GM12878 (cell line): ENCODE results near the gene TMEM196.

Experiments used
- BMI1 ChIP-seq: fragments of 450-650 bp; IDR thresholded peaks from 2 replicates; pipeline ENCODE4 v1.6.1; 2016; ENCODE audit warnings: mild to moderate bottlenecking, moderate library complexity, borderline replicate concordance
- CEBPB ChIP-seq, 2 experiments: fragments of 150-350 bp in 1 of 2; IDR thresholded peaks; 2 replicates each; pipeline ENCODE4 v1.6.1; 2012 to 2014; ENCODE audit warnings: low read depth in 2 of 2, low read length in 2 of 2, borderline replicate concordance in 1 of 2, inconsistent platforms in 1 of 2
- CREM ChIP-seq: IDR thresholded peaks from 2 replicates; pipeline ENCODE4 v1.6.1; 2014; ENCODE audit warnings: antibody characterized with exemption, low read depth
- CTCF ChIP-seq, 3 experiments: IDR thresholded peaks in 2 of 3; conservative IDR thresholded peaks in 1 of 3; 2 replicates each; pipeline ENCODE4 v1.5.1; 2011; ENCODE audit warnings: low read depth in 3 of 3, low read length in 3 of 3, mild to moderate bottlenecking in 3 of 3, control low read depth in 2 of 3, moderate library complexity in 2 of 3, inconsistent platforms in 1 of 3, mixed read lengths in 1 of 3; ENCODE audit not compliant: control insufficient read depth in 2 of 3, insufficient read depth in 1 of 3; ENCODE audit errors: extremely low read depth in 1 of 3
- HCFC1 ChIP-seq: fragments of 150-350 bp; IDR thresholded peaks from 2 replicates; pipeline ENCODE4 v1.6.1; 2014; ENCODE audit warnings: low read length
- POLR2A ChIP-seq: IDR thresholded peaks from 2 replicates; pipeline ENCODE4 v1.6.1; 2011; ENCODE audit warnings: low read depth, mild to moderate bottlenecking, low read length
- POLR2AphosphoS5 ChIP-seq: IDR thresholded peaks from 2 replicates; pipeline ENCODE4 v1.6.1; 2011; ENCODE audit warnings: mild to moderate bottlenecking, low read length, inconsistent platforms
- SMC3 ChIP-seq: IDR thresholded peaks from 2 replicates; pipeline ENCODE4 v1.6.1; 2011; ENCODE audit warnings: low read length, improper control_type of control experiment, borderline replicate concordance
- TCF3 ChIP-seq: IDR thresholded peaks from 2 replicates; pipeline ENCODE4 v1.6.1; 2012; ENCODE audit warnings: low read depth, mild to moderate bottlenecking, low read length, borderline replicate concordance; ENCODE audit not compliant: insufficient read depth
- ZBTB33 ChIP-seq: fragments of 450-650 bp; IDR thresholded peaks from 2 replicates; pipeline ENCODE4 v1.6.1; 2017; ENCODE audit warnings: mild to moderate bottlenecking
- ZNF217 ChIP-seq: fragments of 450-650 bp; IDR thresholded peaks from 2 replicates; pipeline ENCODE4 v1.6.1; 2017; ENCODE audit warnings: antibody characterized with exemption, mild to moderate bottlenecking

GRCh38 chr7:19707240-19707639 is 66.2 kb downstream of the TMEM196 start:
- TF ChIP-seq CTCF (IDR thresholded peaks at IDR 0.05 in 2 of 3, conservative IDR thresholded peaks at IDR 0.05 in 1 of 3; ENCODE audit: control insufficient read depth in 2 of 3, extremely low read depth in 1 of 3, insufficient read depth in 1 of 3, low read depth in 3 of 3, low read length in 3 of 3) (no peak), CEBPB (IDR thresholded peaks at IDR 0.05; ENCODE audit: borderline replicate concordance in 1 of 2, low read depth in 2 of 2, low read length in 2 of 2) (no peak), POLR2AphosphoS5 (no peak), ZNF217 (no peak), ZBTB33 (no peak), CREM (no peak), HCFC1 (no peak), BMI1 (no peak), SMC3 (no peak), POLR2A (no peak), TCF3 (no peak)
